ENCODE measurements around the gene FKBP1A.

The FKBP1A gene

DNA sequence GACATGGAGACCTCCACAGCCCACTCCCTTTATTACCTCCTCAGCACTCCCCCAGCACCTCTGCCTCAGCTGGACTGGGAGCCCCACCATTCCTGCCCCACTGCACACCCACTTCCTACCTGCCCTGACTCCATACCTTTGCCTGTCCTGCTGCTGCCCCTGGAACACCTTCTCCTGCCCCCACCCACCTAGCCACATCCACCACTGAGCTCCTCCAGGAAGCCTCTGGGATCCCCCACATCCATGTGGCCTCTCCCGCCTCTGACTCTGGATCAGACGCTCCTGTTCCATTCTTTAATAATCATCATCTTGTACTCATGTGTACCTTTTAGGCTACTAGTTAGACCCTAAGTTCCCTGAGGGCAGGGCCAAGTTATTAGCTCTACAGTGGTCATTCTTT lies 61.8 kb downstream of the FKBP1A start:
- DNase-seq, result no peak

DNA sequence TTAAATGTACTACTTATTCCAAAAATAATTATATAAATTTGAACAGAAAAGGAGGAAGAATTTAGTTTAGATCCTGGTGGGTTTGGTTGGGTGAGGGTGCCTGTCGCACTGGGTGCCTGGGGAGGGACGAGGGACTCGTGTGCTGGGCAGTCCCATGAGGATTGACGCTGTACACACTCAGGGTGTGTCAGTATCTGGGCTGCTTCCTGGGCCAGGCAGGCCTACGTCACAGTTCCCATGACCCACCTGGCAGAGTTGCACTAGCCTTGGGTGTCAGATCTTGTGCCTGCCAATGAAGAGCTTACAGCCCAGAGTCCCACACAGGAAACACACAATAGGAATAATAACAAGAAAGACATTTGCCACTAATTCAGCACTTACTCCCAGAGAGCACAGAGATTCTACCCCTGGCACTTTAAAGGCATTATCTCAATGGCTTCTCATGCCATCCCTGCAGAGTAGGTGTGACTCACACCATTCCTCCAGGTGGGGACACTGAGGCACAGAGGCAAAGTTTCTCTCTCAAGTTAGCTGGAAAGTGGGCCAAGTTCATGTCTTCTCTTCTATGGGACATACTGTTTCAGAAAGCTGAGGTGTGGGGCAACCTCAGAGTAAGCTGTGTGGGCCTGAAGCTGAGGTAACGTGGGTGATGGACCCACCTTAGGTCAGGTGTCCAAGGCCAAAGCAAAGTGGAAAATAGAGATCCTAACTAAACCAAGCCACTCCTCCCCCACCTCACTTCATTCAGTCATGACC lies 62.6 kb downstream of the FKBP1A start:
- peak; percentile 51 for DNase-seq

DNA sequence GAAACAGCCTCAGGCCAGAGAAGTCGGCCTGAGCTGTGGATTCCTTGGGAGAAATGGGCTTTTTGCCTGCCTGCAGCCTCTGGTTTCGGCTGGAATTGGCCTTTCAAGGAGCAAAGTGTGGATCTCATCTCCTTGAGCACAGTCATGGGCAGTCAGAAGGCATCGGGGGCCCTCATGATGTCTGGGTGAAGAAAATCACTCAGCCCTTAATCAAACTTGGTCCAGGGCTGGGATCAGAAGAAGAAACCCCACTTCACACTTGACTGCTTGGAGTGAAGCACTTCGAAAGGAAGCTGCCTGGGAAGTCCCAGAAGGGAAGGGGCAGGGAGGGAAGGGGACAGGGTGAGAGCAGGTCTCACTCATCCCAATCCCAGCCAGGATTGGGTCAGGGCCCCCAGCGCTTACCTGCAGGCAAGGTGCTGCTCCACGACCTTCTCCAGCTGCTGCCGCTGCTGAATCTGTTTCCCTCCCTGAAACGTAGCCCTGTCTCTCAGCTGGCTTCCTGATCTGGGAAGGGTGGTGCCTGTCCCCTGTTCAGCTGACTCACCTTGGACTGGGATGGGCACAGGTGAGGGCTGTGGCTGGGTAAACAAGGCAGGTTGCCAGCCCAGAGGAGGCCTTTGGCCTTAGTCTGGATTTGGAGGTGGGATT lies 64.0 kb downstream of the FKBP1A start, which contains the start of gene SDCBP2:
TSS of gene SDCBP2 (minus strand) at position 460 of the 651 bp plus-strand sequence. CDS start 8,723 bp downstream, outside the sequence.
- DNase-seq, result no peak

DNA sequence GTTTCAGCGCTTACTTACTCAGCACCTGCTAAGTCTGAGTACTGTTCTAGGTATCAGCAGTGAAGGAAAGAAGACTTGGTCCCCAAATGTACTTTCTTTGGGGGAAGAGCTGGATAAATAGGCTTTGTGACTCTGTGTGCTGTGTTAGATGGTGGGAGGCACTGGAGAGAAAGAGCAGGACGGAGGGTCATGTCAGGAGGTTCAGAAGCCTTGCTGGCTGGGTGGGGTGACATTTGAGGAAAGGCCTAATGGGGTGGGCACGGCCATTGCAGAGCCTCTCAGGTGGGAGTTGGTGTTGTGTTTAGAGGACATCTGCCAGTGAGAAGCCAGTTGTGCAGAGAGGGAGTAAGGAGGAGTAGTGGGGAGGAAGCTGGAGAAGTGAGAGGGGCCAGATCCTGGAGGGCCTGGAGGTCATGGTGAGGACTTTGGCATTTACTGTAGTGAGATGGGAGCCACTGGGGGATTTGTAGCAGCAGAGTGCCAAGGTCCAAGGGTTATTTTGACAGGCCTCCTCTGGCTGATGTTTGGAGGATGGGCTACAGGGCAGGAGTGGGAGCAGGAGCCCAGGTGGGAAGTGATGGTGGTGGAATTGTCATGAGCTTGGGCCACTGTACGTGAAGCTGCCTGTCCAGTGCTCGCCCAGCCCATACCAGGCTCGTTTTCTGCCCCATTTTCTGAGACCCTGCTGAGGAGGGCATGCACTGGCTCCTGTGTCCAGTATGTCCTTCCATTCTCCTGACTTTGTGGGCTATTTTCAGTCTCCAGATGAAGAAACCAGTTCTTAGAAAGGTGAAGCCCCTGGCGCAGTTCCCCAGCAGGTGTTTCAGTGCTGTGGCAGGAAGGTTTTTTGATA lies 64.8 kb downstream of the FKBP1A start:
- no peak for DNase-seq

DNA sequence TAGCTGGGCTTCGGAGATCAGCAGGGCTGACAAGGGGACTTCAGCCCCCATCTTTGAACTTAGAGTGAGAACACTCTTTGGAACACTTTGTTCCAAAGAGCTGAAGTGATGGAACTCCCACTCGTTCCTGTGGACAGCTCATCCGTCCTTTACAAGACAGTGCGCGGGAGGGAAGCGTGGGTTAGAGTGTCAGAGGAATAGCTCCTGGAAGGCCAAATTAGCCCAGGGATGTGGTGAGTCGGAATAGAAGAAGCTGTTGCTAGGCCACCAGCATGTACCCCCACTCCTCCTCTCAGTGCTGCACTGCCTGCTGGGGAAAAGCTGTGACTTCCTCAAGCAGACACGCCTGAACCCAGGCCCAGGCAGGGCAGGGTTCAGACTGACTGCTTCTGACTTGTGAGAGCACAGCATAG lies 65.6 kb downstream of the FKBP1A start:
- no peak for DNase-seq

DNA sequence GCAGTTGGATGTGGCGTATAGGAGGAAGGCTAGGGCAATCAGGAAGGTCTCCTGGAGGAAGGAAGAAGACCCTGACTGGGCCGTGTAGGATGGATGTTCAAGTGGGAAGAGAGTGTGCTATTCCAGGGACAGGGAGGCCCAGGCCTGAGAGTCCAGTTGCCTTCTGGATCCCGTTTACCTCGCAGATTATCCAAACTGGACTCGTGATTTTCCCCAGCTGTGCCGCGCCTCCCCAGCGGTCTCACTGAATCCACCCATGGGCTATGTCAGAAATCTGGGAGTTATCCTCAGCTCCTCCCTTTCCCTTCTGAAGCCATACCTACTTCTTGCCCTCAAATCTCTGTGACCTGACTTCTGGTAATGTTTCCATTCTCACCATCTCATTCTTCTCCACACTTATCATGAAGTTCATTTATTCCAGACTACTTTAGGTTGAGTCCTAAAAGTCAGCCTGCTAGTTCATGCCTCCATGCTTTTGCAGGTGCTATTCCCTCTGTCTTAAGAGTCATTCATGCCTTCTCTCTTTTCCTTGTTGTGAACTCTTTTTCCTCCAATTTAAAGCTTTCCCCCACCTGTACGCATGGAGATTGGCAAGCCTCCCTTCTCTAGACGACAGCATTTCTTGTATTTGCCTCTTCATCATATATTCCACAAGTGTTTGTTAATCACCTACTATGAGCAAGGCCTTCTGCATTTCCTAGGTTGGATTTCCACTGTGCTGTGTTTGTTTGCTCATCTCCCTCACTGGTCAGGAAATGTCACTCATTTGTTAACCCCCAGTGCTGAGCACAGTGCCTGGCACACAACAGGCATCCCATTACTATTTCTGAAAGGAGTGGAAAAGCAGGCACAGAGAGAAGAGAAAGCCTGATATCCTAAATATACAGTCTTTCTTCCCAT lies 66.6 kb downstream of the FKBP1A start:
- no peak for DNase-seq

DNA sequence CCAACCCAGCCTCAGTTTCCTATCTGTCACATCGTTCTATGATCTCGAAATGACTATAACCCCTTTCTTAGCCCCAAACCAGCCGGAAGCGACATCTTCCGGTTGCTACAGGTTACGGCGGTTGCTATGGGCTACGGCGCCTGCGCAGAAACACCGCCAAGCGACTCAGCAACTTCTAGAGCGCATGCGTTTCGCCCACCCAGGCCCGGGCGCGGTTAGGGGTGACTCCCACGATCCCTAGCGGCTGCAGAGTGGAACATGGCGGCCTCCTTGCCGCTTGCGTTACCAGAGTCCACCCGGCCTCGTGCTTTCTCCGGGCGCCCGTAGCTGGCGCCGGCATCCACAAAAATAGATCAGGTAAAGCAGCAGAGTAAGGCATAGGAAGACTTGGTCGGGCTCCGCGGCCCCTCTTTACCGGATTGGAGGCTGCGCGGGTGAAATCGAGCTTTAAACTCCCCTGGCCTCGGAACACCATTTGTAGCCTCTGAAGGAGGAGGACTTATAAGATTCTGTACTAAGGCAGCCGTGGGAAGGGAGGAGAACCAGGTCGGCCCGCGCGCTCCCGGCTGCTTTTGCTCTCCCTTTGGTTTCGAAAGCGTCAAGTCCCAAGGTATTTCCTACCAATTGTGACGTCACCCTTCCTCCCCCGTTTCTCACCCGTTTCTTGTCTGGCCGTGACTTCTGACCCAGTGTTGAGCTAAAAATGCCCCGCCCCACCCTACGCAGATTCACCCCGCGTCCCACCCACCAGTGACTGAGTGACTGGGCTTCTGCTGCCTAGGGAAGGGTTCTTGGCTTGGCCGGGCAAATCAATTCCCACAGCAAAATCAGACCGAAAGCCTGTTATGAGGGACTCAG lies 67.5 kb downstream of the FKBP1A start:
- peak; percentile 100 for DNase-seq

DNA sequence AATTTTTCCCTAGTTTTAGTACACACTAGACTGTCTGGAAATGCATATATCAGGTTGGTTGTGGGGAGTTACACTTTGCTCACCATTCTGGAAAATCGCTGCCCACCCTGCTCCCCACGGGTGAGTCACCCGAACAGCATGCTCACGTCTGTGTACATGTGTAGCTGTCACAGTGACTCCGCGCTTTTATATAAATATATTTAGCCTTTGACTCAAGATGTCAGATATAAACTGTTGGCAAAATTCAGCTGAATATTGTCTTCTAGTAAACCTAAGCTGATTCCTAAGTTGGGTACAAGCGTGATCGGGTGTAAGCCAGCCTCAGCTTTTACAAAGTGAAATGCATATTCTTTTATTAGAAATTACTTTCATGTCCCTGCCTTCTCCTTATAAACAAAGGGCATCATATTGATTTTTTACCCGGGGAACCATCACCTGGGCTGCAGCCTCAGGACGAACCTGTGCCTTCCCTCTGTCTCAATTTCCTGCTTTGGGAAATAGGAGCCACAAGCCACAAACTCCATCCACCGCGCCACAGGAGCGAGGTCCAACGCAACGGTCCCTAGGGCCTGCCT lies 68.2 kb downstream of the FKBP1A start:
- peak; percentile 26 for DNase-seq

DNA sequence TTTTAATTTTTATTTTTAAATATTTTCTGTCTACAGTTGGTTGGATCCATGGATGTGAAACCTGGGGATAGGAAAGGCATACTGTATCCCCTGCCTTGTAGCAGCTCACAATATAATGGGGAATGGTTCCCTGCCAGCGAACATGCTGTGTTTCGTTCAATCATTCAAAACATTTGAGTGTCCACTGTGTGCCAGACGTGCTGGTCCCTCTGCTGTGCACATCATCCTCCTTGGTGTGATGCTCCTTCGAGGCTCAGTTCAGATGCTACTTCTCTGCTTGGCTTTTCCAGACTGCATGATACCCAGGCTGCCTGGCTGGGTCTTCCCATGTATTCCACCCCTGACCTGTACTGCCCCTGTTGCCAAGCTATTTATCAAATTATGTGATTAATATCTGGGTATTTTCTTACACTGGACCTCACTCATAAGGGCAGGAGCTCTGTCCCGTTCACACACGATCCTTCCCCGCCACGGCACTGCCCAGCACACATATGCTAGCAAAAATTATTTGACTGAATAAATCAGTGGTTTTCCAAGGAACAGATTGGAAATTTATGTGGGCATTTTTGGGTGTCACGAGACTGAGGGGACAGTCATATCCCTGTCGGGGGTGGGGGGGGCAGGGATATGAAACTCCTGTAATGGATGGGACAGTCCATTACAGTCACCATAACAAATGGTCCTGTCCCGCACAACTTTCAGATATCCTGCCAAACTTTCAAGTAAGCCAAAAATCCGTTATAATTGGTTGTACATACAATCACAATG lies 68.8 kb downstream of the FKBP1A start:
- no peak for DNase-seq

DNA sequence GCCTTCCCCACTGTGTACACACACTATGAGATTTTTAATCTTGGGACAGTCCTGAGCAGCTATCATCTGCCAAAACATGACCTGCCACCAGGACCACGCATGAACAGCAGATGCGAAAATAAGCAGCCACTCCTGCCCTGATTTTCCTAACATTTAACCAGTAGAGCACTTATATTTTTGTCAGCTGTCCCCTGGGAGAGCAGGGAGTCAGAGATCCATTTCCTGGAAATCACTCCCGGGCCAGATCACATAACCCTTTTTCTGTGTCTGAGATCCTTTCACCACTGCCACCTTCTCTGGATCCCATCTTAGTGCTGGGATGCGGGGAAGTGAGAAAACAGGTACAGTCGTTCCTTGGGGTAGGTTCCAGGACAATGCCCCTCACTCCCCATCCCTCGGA lies 69.6 kb downstream of the FKBP1A start:
- no peak for DNase-seq

DNA sequence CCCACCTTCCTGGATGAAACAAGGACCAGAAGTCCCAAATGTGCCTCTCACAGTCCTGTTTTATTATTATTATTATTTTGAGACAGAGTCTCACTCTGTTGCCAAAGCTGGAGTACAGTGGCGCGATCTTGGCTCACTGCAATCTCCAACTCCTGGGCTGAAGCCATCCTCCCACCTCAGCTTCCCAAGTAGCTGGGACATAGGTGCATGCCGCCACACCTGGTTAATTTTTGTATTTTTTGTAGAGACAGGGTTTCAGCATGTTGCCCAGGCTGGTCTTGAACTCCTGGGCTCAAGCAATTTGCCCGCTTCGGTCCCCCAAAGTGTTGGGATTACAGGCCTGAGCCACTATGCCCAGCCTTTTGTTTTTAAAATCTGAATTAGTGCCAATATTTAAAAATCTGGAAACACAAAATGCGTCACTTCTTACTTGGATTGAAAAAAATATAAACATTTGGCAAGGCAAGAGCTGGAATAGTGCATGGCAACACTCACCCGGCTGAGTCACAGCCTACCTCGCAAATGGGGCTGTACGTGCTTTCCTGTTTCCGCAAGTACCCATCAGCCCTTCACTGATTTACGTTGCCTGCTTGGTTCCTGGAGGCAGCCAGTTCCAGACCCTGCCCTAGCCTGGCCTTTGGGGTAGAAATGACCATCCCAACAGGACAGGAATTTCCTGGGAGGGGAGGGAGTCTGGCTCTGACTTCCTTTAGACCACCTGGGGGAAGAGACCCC lies 70.2 kb downstream of the FKBP1A start:
- no peak for DNase-seq

DNA sequence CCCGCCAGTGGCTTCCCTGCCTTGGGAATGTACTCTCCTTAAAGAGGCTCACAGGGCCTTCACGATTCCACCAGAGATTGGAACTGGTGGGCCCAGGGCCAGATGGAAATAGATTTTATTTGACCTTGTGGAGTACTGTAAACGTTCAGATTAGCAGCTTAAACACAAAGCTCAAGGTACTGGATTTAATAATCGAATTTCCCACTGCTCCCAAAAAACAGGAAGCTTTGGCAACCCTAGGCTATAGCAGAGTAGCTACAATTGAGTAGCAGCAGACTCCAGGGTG lies 71.3 kb downstream of the FKBP1A start:
- DNase-seq, result no peak

DNA sequence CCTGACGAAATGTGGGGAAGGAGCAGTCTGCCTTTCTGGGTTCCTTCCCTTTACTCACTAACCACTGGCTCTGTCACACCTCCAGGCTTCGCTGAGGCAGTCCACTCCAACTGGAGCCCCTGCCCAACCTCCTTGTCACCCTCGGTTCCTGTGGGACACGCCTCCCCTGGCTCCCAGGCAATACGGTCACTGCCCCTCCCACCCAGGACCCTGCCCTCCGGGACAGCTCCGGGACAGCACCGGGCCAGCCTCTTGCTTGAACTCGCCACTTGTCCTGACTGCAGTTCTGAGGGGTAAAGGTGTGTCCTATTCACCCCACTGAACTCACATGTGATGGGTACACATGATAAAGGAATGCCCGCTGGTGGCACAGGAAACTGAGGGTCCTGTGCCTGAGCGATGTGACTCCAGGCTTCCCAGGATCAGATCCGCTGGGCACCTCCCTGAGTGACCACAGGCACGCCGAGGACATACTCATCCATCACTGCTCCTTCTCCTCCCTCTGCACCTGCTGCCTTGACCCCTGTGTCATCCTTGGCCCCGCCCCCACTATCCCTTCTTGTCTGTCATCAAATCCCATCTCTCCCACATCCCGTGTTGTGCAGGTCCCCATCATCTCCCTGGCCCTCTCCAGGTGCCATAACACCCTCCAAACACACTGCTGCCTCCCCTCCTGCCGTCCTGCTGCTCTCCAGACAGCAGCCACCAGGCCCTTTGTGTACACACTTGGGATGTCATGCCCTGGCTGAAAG lies 71.8 kb downstream of the FKBP1A start:
- no peak for DNase-seq

DNA sequence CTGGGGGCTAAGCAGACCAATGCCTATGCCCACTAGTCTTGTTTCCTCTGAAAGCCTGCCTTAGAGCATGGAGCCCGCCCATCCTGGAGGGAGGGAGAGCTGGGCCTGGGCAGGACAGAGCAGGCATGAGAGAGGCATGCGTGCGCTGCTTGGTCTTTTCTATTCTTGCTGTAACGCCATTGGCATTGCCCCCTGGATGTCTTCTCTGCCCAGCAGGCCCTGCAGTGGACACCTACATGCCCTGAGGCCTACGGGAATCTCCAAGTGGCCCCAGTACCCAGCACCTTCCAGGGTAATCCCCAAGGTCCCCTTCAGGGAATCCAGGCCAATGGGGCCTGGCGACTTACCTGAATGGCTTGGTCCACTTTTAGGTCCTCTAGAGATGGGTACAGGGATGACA lies 72.8 kb downstream of the FKBP1A start:
- DNase-seq, result no peak

DNA sequence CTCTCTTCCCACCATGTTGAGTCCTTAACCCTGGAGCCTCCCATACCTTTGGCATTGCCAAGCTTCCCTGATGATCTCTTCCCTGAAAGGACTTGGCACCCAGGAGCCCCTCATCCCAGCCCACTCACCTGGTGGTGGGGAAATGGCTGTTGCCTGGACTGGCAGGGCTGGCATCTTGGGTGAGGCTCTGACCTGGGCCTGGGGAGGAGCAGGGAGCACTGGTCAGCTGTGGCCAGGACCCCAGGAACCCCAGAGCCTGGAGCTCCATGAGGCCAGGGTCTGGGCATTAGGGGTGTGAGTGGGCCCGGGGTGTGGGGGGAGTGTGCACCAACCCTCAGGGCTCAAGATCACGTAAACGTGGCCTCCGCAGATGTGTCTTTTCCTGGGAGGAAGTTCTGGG lies 73.4 kb downstream of the FKBP1A start:
- DNase-seq, result no peak

DNA sequence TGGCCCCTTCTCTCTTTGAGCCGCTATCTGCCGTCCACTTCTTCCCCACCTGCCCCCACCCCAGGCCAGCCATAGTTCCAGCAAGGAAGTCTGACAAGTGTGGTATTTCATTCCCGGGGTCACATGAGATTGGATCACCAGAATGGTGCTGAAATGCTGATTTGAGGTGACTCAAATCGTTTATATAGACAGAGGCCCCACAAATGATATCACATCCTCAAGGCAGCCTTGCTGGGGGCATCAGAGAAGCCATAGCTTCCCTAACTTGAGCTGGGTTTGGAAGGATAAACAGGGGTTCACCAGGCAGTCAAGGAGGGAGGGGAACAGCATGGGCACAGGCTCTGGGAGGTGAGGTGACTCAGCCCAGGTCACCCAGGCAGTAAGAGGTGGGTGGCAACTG lies 73.8 kb downstream of the FKBP1A start:
- DNase-seq, result no peak

Data from CD4-positive, alpha-beta T cell treated with Interleukin-6 for 4 hours (primary cell).